Activated CD8-positive, alpha-beta memory T cell treated with anti-CD3 and anti-CD28 coated beads for 48 hours (primary cell): ENCODE data around the gene TRDN.

Experiments used
- DNase-seq, 3 experiments: peaks; one replicate each; pipeline ENCODE4 v3.0.0-alpha.2; 2020; ENCODE audit warnings: low read depth in 2 of 3, low spot score in 2 of 3

Gene TRDN

GRCh38 chr6:123417535-123417934 lies 219.2 kb downstream of the TRDN start:
- DNase-seq, result no peak

- no peak for DNase-seq
Observed at GRCh38 chr6:123415844-123416468, 220.8 kb downstream of the TRDN start.

GRCh38 chr6:123404975-123405374 lies 231.8 kb downstream of the TRDN start:
- no peak for DNase-seq

- DNase-seq, result no peak
Observed at GRCh38 chr6:123402052-123402451, 234.7 kb downstream of the TRDN start.

- DNase-seq, result no peak
Observed at GRCh38 chr6:123398072-123398471, 238.7 kb downstream of the TRDN start.

- no peak for DNase-seq
Observed at GRCh38 chr6:123393331-123393730, 243.4 kb downstream of the TRDN start.

- no peak for DNase-seq
Observed at GRCh38 chr6:123383718-123384117, 253.0 kb downstream of the TRDN start.

- DNase-seq, result no peak
Observed at GRCh38 chr6:123380257-123380656, 256.5 kb downstream of the TRDN start.

- no peak for DNase-seq
Observed at GRCh38 chr6:123372737-123373136, 264.0 kb downstream of the TRDN start.

GRCh38 chr6:123363912-123364311 lies 272.8 kb downstream of the TRDN start:
- DNase-seq, result no peak

- DNase-seq, result no peak
Observed at GRCh38 chr6:123360359-123360758, 276.4 kb downstream of the TRDN start.

- DNase-seq, result no peak
Observed at GRCh38 chr6:123352705-123353104, 284.0 kb downstream of the TRDN start.

- no peak for DNase-seq
Observed at GRCh38 chr6:123352279-123352678, 284.5 kb downstream of the TRDN start.

- no peak for DNase-seq
Observed at GRCh38 chr6:123343836-123344235, 292.9 kb downstream of the TRDN start.

- DNase-seq, result no peak
Observed at GRCh38 chr6:123338394-123338793, 298.4 kb downstream of the TRDN start.

- no peak for DNase-seq
Observed at GRCh38 chr6:123333000-123333756, 303.6 kb downstream of the TRDN start.

GRCh38 chr6:123332070-123332469 lies 304.7 kb downstream of the TRDN start:
- DNase-seq, result no peak

GRCh38 chr6:123329337-123329736 lies 307.4 kb downstream of the TRDN start:
- DNase-seq, result no peak

GRCh38 chr6:123323452-123324329 lies 313.1 kb downstream of the TRDN start:
- no peak for DNase-seq

GRCh38 chr6:123321020-123321419 lies 315.7 kb downstream of the TRDN start:
- no peak for DNase-seq

- DNase-seq, result no peak
Observed at GRCh38 chr6:123316733-123317323, 319.9 kb downstream of the TRDN start.
